NB4 (cell line): Measurements from ENCODE around the gene MEGF11.

ENCODE experiments used
- POLR2A ChIP-seq: IDR thresholded peaks from 2 replicates; pipeline ENCODE4 v1.6.1; 2011; ENCODE audit warnings: mild to moderate bottlenecking; ENCODE audit not compliant: insufficient read length; ENCODE audit errors: extremely low read depth
- TF ChIP-seq, protein P1 (sequence below): IDR thresholded peaks from one replicate; pipeline ENCODE4 v1.5.1; 2012; ENCODE audit warnings: low read depth, low read length

DNA sequence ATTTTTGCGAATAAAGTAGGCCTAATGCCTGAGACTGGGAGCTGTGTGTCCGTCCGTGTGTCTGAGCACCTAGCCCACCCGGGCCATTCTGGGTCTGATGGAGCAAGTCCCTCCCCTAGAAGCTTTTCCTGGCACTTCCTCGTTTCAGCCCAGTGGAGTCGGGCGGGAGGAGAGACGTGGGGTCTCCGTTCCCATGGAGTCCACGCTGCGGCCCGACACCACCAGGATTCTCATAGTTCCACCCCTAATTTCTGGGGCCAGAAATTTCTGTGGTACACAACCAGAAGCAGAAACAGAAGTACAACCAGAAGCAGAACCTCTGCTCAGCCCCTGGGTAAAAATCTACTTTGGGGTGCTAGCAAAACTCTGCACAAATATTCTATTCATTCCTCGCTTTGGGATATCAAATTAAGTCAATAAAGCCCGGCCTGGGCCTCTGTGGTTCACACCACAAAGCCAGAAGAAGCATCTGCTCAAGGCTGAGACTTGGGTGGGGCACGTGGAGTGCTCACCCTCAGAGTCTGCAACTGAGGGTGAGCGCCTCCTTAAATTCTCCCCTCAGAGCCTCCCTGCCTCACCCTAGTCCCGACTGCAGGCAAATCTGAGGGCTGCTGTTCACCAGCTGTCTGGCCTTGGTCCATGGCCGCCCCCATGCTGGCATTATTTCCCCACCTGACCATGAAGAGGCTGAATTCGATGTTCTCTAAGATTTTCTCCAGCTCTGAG lies 1.6 kb upstream of the MEGF11 start:
- TF ChIP-seq, protein P1, sequence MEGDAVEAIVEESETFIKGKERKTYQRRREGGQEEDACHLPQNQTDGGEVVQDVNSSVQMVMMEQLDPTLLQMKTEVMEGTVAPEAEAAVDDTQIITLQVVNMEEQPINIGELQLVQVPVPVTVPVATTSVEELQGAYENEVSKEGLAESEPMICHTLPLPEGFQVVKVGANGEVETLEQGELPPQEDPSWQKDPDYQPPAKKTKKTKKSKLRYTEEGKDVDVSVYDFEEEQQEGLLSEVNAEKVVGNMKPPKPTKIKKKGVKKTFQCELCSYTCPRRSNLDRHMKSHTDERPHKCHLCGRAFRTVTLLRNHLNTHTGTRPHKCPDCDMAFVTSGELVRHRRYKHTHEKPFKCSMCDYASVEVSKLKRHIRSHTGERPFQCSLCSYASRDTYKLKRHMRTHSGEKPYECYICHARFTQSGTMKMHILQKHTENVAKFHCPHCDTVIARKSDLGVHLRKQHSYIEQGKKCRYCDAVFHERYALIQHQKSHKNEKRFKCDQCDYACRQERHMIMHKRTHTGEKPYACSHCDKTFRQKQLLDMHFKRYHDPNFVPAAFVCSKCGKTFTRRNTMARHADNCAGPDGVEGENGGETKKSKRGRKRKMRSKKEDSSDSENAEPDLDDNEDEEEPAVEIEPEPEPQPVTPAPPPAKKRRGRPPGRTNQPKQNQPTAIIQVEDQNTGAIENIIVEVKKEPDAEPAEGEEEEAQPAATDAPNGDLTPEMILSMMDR: no peak
- TF ChIP-seq POLR2A: no peak
